HG03175 (cell line): ENCODE results near the gene PRSS37.

Source experiments
- ATAC-seq: cut with Tn5 transposase; IDR thresholded peaks from one replicate; pipeline ENCODE4 v1.9.1; 2021; ENCODE audit warnings: mild to moderate bottlenecking, moderate library complexity; ENCODE audit not compliant: unreplicated experiment

PRSS37 gene

GRCh38 chr7:141789917-141790316, 51.4 kb downstream of the PRSS37 start, which contains the start of gene TAS2R5:
Gene TAS2R5 (plus strand): TSS chr7:141790217. CDS start chr7:141790362, 145 bp downstream.
- ATAC-seq, result no peak

GRCh38 chr7:141788296-141788695, 53.0 kb downstream of the PRSS37 start:
- no peak for ATAC-seq
